HL-60 (cell line): ENCODE data around the gene PP2D1.
A peak's percentile ranks its signal among the peaks of the same experiment; 100 is the strongest.

Experiments used
- DNase-seq, 2 experiments: peaks; one replicate each; pipeline ENCODE4 v3.0.0-alpha.2; 2010 to 2020; ENCODE audit warnings: low read depth in 1 of 2, low spot score in 1 of 2
- H3K27ac ChIP-seq: fragments of 250-450 bp; sonication (Bioruptor Pico); replicated peaks from 2 replicates; pipeline ENCODE4 v1.5.1; 2020; ENCODE audit warnings: mild to moderate bottlenecking, moderate library complexity
- H3K27me3 ChIP-seq: fragments of 250-450 bp; sonication (Bioruptor Pico); 2 replicates; pipeline ENCODE4 v1.5.1; 2021; ENCODE audit warnings: mild to moderate bottlenecking, moderate library complexity; ENCODE audit not compliant: insufficient read depth, poor library complexity, severe bottlenecking
- H3K4me3 ChIP-seq: replicated peaks from 2 replicates; pipeline ENCODE4 v1.5.1; 2011; ENCODE audit warnings: mild to moderate bottlenecking, control low read depth, low read length; ENCODE audit not compliant: insufficient read depth
- GABPA ChIP-seq: IDR thresholded peaks from 2 replicates; pipeline ENCODE4 v1.6.1; 2012; ENCODE audit warnings: low read depth
- POLR2AphosphoS5 ChIP-seq: IDR thresholded peaks from 2 replicates; pipeline ENCODE4 v1.6.1; 2012; ENCODE audit warnings: low read depth
- REST ChIP-seq: IDR thresholded peaks from 2 replicates; pipeline ENCODE4 v1.6.1; 2012; ENCODE audit warnings: low read depth; ENCODE audit not compliant: insufficient replicate concordance
- SPI1 ChIP-seq: IDR thresholded peaks from 2 replicates; pipeline ENCODE4 v1.6.1; 2012; ENCODE audit warnings: low read depth, mild to moderate bottlenecking, borderline replicate concordance
- TF ChIP-seq, protein P1 (sequence below): IDR thresholded peaks from one replicate; pipeline ENCODE4 v1.5.1; 2011; ENCODE audit warnings: low read length, control low read depth, inconsistent platforms; ENCODE audit not compliant: insufficient read depth

The PP2D1 gene

DNA sequence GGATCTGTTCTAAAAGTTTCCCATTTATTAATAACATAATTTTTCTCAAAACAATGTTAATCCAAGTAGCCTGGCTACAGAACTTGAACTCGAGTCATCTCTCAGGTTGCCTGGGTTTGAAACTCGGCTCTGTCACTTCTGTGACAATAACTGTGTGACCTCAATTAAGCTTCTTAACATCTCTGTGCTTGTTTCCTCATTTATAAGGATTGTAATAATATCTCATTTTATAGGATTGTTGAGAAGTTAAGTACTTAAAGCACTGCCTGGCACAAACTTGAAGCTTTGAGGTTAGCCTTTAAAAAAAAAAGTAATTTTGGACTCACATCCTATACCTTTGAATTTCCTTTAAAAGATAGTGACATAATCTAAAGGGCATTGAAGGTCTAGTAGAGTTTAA is 61.7 kb downstream of the PP2D1 start:
- H3K27ac ChIP-seq = no peak overlapping the region
- no peak for DNase-seq
- no peak for TF ChIP-seq REST
- TF ChIP-seq, protein P1, sequence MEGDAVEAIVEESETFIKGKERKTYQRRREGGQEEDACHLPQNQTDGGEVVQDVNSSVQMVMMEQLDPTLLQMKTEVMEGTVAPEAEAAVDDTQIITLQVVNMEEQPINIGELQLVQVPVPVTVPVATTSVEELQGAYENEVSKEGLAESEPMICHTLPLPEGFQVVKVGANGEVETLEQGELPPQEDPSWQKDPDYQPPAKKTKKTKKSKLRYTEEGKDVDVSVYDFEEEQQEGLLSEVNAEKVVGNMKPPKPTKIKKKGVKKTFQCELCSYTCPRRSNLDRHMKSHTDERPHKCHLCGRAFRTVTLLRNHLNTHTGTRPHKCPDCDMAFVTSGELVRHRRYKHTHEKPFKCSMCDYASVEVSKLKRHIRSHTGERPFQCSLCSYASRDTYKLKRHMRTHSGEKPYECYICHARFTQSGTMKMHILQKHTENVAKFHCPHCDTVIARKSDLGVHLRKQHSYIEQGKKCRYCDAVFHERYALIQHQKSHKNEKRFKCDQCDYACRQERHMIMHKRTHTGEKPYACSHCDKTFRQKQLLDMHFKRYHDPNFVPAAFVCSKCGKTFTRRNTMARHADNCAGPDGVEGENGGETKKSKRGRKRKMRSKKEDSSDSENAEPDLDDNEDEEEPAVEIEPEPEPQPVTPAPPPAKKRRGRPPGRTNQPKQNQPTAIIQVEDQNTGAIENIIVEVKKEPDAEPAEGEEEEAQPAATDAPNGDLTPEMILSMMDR = no peak
- TF ChIP-seq SPI1 = no peak
- no peak for TF ChIP-seq POLR2AphosphoS5
- TF ChIP-seq GABPA = no peak
- no peaks in the 10 kb centered on the region for H3K27me3 ChIP-seq
- H3K4me3 ChIP-seq = no peak overlapping the region

GRCh38 chr3:19948226-19948591 is 63.9 kb downstream of the PP2D1 start:
- no peak for DNase-seq
- H3K27ac ChIP-seq = peak overlapping the region; percentile 83
- peak overlapping the region; percentile 97 for H3K4me3 ChIP-seq
- H3K27me3 ChIP-seq = no peaks in the 10 kb centered on the region
- TF ChIP-seq, protein P1 = no peak
- TF ChIP-seq POLR2AphosphoS5 = no peak
- no peak for TF ChIP-seq SPI1
- no peak for TF ChIP-seq REST

- Histone ChIP-seq H3K27ac (peak overlapping the region; percentile 83), H3K4me3 (peak overlapping the region; percentile 97), H3K27me3 (no peaks in the 10 kb centered on the region)
- peak; percentile 32 to 39 for DNase-seq
- no peak for TF ChIP-seq GABPA
- TF ChIP-seq POLR2AphosphoS5 = no peak
- no peak for TF ChIP-seq SPI1
- TF ChIP-seq REST = no peak
- TF ChIP-seq, protein P1 = no peak
These were observed 64.4 kb downstream of the PP2D1 start for GRCh38 chr3:19947549-19948225.
